GM13977 (cell line): ENCODE measurements around the gene NUDT14.

Source experiments
- DNase-seq: peaks from one replicate; pipeline ENCODE4 v3.0.0; 2012; ENCODE audit warnings: low spot score
- CTCF ChIP-seq: IDR thresholded peaks from 2 replicates; pipeline ENCODE4 v1.5.1; 2012; ENCODE audit warnings: mild to moderate bottlenecking, control low read depth; ENCODE audit not compliant: insufficient read depth; ENCODE audit errors: extremely low read depth, missing control alignments
- in situ Hi-C: fragments of 300-500 bp; cut with MboI; formaldehyde crosslinking; loops from one replicate; pipeline ENCODE4 v1.12.0; 2022; ENCODE audit warnings: low sequenced_read_pairs, low pct_unique_long_range_greater_than_20kb, mixed read lengths, inconsistent platforms; ENCODE audit not compliant: unreplicated experiment

Gene NUDT14

GRCh38 chr14:105195051-105195450, 13.9 kb upstream of the NUDT14 start:
- in situ Hi-C loops = no loop called here
- TF ChIP-seq CTCF = no peak

GRCh38 chr14:105193916-105194782, 13.0 kb upstream of the NUDT14 start:
- in situ Hi-C loops = no loop called here
- DNase-seq = no peak
- TF ChIP-seq CTCF = no peak

More at GRCh38 chr14:105195051-105195450, 13.9 kb upstream of the NUDT14 start:
- no peak for DNase-seq

GRCh38 chr14:105192866-105193731, 12.0 kb upstream of the NUDT14 start:
- in situ Hi-C loops = no loop called here
- DNase-seq = no peak

GRCh38 chr14:105187935-105188524, 6.9 kb upstream of the NUDT14 start:
- peak; percentile 26 for TF ChIP-seq CTCF
- in situ Hi-C loops = no loop called here
- DNase-seq = no peak

More at GRCh38 chr14:105192866-105193731, 12.0 kb upstream of the NUDT14 start:
- no peak for TF ChIP-seq CTCF

GRCh38 chr14:105187116-105187515, 6.0 kb upstream of the NUDT14 start:
- in situ Hi-C loops = no loop called here
- DNase-seq = no peak
- TF ChIP-seq CTCF = no peak

GRCh38 chr14:105185973-105186372, 4.9 kb upstream of the NUDT14 start:
- TF ChIP-seq CTCF = no peak
- no peak for DNase-seq
- in situ Hi-C loops = no loop called here
